ENCODE data around the gene VPS18.

GRCh38 chr15:40934457-40934856, 40.2 kb downstream of the VPS18 start:
- TF ChIP-seq CTCF (IDR thresholded peaks at IDR 0.05; ENCODE audit: poor library complexity, severe bottlenecking): no peak
- no peak for TF ChIP-seq POLR2AphosphoS5 (IDR thresholded peaks at IDR 0.05)
- no peak for TF ChIP-seq EP300 (conservative IDR thresholded peaks at IDR 0.05; ENCODE audit: poor library complexity, severe bottlenecking)
- TF ChIP-seq EZH2 (IDR thresholded peaks at IDR 0.05; ENCODE audit: borderline replicate concordance, insufficient read depth, low read length, poor library complexity, severe bottlenecking): no peak
- no peak for TF ChIP-seq MXI1 (conservative IDR thresholded peaks at IDR 0.05; ENCODE audit: poor library complexity, severe bottlenecking)
- TF ChIP-seq TAF1 (IDR thresholded peaks at IDR 0.05; ENCODE audit: low read depth): no peak
- no peak for TF ChIP-seq SMC3 (conservative IDR thresholded peaks at IDR 0.05; ENCODE audit: poor library complexity)
- TF ChIP-seq RAD21 (conservative IDR thresholded peaks at IDR 0.05): no peak

Measured in neural cell (in vitro differentiated cells).